Duodenal mucosa (tissue), 2 donors: ENCODE measurements around the gene HEMGN.
"Not testable (repeated sequence)": the region's sequence is repeated elsewhere in the genome, so short reads cannot be mapped to it uniquely, and the experiment has no call there.

Experiments
- H3K27ac ChIP-seq: one replicate; pipeline ENCODE4 v1.7.0; 2013; ENCODE audit warnings: low read depth, low read length
- H3K27me3 ChIP-seq, 2 donors: one replicate each; pipeline ENCODE4 v1.7.0; 2013; ENCODE audit warnings: low read length in 2 of 2, control low read depth in 1 of 2; ENCODE audit not compliant: insufficient read depth in 2 of 2, control insufficient read depth in 1 of 2
- H3K36me3 ChIP-seq, 2 donors: one replicate each; pipeline ENCODE4 v1.7.0; 2013; ENCODE audit warnings: low read length in 2 of 2, control low read depth in 1 of 2; ENCODE audit not compliant: insufficient read depth in 2 of 2, control insufficient read depth in 1 of 2
- H3K4me1 ChIP-seq, 2 donors: one replicate each; pipeline ENCODE4 v1.7.0; 2013; ENCODE audit warnings: low read length in 2 of 2, control low read depth in 1 of 2; ENCODE audit not compliant: insufficient read depth in 2 of 2, control insufficient read depth in 1 of 2
- H3K4me3 ChIP-seq, 2 donors: one replicate each; pipeline ENCODE4 v1.7.0; 2013; ENCODE audit warnings: low read length in 2 of 2, low read depth in 1 of 2
- H3K9ac ChIP-seq, 2 donors: one replicate each; pipeline ENCODE4 v1.7.0; 2013; ENCODE audit warnings: low read length in 2 of 2, low read depth in 1 of 2
- H3K9me3 ChIP-seq, 2 donors: one replicate each; pipeline ENCODE4 v1.7.0; 2013; ENCODE audit warnings: low read length in 2 of 2, control low read depth in 1 of 2; ENCODE audit not compliant: control insufficient read depth in 1 of 2

The HEMGN gene

GRCh38 chr9:97964901-97965300 is 26.9 kb upstream of the HEMGN start:
- no peaks in the 10 kb centered on the region for H3K4me1 ChIP-seq
- H3K9me3 ChIP-seq, result no peaks in the 10 kb centered on the region

DNA sequence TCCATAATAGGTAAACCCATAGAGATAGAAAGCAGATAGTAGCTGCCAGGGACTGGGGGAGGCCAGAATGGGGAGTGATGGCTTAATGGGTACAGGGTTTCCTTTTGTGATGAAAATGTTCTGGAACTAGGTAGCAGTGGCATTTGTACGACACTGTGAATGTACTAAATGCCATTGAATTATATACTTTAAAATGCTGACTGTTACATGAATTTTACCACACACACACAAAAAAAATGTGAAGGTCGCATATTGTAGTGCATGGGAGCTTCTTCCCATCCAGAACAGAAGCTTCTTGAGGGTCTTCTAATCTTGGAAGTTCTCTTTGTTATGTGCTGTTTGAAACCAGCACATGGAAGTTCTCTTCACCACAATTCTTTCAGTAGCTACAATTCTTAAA is 25.3 kb upstream of the HEMGN start:
- H3K9me3 ChIP-seq, result no peaks in the 10 kb centered on the region
- H3K27ac ChIP-seq, result no peak overlapping the region
- no peak overlapping the region for H3K4me3 ChIP-seq
- no peak overlapping the region for H3K9ac ChIP-seq
- no peaks in the 10 kb centered on the region for H3K36me3 ChIP-seq
- H3K4me1 ChIP-seq, result no peaks in the 10 kb centered on the region
- peaks cover 2 to 4% of the 10 kb centered on the region in 2 donors for H3K27me3 ChIP-seq

More at GRCh38 chr9:97964901-97965300, 26.9 kb upstream of the HEMGN start:
- no peaks in the 10 kb centered on the region for H3K36me3 ChIP-seq
- H3K4me3 ChIP-seq, result no peak overlapping the region
- no peak overlapping the region for H3K27ac ChIP-seq
- H3K9ac ChIP-seq, result no peak overlapping the region
- H3K27me3 ChIP-seq, result peaks cover 2 to 4% of the 10 kb centered on the region in 2 donors

- Histone ChIP-seq H3K9me3 (no peaks in the 10 kb centered on the region), H3K27ac (no peak overlapping the region), H3K9ac (no peak overlapping the region), H3K4me3 (no peak overlapping the region), H3K36me3 (no peaks in the 10 kb centered on the region), H3K4me1 (no peaks in the 10 kb centered on the region), H3K27me3 (peaks cover 2 to 4% of the 10 kb centered on the region in 2 donors)
Measured at GRCh38 chr9:97962575-97962974, 24.6 kb upstream of the HEMGN start.

DNA sequence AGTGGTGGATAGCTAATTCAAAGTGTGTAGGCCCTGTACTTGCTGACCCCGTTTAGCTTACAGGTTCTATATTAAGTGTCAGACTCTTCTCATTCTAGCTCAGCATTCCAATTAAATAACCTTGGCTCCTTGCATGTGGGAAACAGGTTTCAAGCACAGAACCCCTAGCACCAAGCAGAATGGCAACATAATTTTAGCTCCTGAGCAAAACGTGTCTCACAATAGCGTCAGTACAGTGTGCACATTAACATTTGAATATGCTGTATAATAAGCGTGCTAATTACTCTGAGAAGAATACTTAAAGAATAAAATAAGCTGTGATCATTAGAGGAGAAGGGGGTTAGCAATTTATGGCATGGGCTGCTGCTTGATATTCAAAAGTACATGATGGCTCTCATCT is 24.2 kb upstream of the HEMGN start:
- Histone ChIP-seq H3K9me3 (no peaks in the 10 kb centered on the region), H3K36me3 (no peaks in the 10 kb centered on the region), H3K4me1 (no peaks in the 10 kb centered on the region), H3K27me3 (peaks cover 0 to 4% of the 10 kb centered on the region in 2 donors), H3K4me3 (no peak overlapping the region), H3K9ac (no peak overlapping the region), H3K27ac (no peak overlapping the region)

DNA sequence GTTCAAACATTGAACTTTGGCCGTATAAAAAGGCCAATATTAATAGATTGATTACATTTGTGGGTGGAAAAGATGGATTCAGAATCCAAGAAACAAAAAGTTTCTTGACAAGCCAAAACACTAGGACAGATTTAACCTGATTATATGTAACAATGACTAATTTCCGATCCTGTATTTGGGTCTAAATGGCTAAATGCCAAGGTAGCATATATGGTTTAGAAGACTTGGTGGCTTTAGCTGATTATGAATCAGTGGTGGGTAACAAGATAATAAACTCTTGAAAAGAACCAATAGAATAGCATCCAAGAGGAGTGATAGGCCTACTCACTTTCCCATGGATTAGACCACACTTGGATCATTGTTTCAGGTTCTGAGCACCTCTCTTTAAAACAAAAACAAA is 23.4 kb upstream of the HEMGN start:
- Histone ChIP-seq H3K27ac (no peak overlapping the region), H3K9me3 (no peaks in the 10 kb centered on the region), H3K36me3 (no peaks in the 10 kb centered on the region), H3K9ac (no peak overlapping the region), H3K27me3 (peaks cover 0 to 4% of the 10 kb centered on the region in 2 donors), H3K4me3 (no peak overlapping the region), H3K4me1 (no peaks in the 10 kb centered on the region)

DNA sequence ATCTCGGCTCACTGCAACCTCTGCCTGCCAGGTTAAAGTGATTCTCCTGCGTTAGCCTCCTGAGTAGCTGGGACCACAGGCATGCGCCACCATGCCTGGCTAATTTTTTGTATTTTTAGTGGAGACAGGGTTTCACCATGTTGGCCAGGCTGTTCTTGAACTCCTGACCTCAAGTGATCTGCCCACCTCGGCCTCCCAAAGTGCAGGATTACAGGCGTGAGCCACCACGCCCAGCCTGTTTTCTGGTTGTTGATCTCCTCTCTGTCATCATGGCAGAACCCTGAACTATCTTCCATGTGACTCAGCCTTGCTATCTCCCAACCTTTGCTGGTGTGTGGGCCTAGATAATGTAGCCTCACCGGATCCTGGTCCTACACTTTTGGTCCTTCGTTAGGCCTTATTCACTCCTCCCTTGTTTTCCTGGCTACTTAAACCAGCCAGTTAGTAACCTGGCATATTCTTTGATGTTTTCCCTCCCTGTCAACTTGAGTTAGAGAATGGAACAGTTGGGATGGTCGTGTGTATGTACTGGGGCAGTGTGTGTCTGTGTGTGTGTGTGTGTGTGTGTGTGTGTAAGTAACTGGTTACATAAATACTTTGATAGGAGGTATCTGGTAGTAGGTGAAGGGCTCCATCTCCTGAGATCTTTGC is 22.8 kb upstream of the HEMGN start:
- not testable (repeated sequence) for H3K36me3 ChIP-seq, H3K9ac ChIP-seq, H3K27me3 ChIP-seq, H3K9me3 ChIP-seq, H3K4me3 ChIP-seq, H3K27ac ChIP-seq, H3K4me1 ChIP-seq

DNA sequence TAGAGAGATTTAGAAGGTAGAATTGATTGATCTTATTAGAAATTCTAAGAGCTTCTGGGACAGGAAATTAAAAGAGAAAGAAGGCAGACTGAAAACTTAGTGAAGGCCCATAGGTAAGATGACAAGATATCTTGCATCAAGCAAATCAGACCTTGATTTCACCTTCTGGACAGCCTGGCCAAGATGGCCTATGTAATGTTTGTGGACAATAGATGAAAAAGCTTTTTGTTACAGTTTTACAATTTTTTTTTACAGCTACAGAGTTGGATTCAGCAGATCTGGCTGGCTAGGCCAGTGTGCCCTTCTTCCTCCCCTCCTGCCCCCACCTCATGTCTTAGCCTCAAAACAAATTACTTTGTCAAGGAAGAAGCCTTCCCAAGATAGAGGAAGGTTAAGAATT is 21.6 kb upstream of the HEMGN start:
- Histone ChIP-seq H3K9me3 (no peaks in the 10 kb centered on the region), H3K36me3 (no peaks in the 10 kb centered on the region), H3K9ac (no peak overlapping the region), H3K27ac (no peak overlapping the region), H3K4me1 (no peaks in the 10 kb centered on the region), H3K27me3 (no peaks in the 10 kb centered on the region), H3K4me3 (no peak overlapping the region)

DNA sequence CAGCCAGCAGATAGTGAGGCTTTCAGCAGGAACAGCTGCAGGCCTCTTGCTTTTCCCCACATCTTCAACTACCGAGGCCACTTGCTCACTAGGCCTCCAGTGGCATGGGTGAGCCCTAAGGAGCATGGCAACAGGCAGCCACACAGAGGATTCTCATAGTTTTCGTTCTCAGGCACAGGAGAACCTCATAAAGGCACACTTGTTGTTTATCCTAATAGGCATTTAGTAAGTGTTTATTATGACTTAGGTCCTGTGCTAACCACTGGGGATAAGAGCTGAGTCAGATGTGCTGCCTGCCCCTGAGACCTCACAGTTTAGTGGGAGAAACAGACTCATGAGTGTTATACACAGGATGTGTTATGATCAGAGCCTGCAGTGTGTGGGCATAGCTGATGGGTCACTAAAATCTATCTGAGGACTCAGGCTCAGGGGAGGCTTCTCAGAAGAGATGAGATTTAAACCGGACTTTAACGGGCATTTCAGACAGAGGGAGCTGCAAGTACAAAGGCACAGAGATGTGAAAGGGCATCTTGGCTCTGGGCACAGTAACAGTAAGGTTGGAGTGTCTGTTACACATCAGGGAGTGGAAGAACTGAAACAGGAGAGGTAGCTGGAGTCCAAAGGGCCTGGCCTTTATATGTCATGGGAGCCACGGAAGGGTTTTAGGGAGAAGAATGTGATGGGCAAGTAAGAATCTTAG is 21.0 kb upstream of the HEMGN start:
- H3K27ac ChIP-seq, result no peak overlapping the region
- no peaks in the 10 kb centered on the region for H3K9me3 ChIP-seq
- no peaks in the 10 kb centered on the region for H3K36me3 ChIP-seq
- no peak overlapping the region for H3K9ac ChIP-seq
- no peaks in the 10 kb centered on the region for H3K27me3 ChIP-seq
- no peak overlapping the region for H3K4me3 ChIP-seq
- no peaks in the 10 kb centered on the region for H3K4me1 ChIP-seq

GRCh38 chr9:97956331-97956730 is 18.4 kb upstream of the HEMGN start:
- no peak overlapping the region for H3K27ac ChIP-seq

GRCh38 chr9:97954550-97954989 is 16.6 kb upstream of the HEMGN start:
- Histone ChIP-seq H3K4me1 (no peaks in the 10 kb centered on the region), H3K9ac (no peak overlapping the region), H3K4me3 (no peak overlapping the region), H3K36me3 (no peaks in the 10 kb centered on the region), H3K27me3 (no peaks in the 10 kb centered on the region), H3K27ac (no peak overlapping the region), H3K9me3 (peaks cover 0 to 4% of the 10 kb centered on the region in 2 donors)

More at GRCh38 chr9:97956331-97956730, 18.4 kb upstream of the HEMGN start:
- Histone ChIP-seq H3K9ac (no peak overlapping the region), H3K9me3 (no peaks in the 10 kb centered on the region), H3K36me3 (no peaks in the 10 kb centered on the region), H3K4me1 (no peaks in the 10 kb centered on the region), H3K27me3 (no peaks in the 10 kb centered on the region), H3K4me3 (no peak overlapping the region)
